Measurements from ENCODE around the gene TBC1D17. TPM values are rescaled to one million over a fixed set of nuclear protein-coding genes. Genes with fewer than 3 reads are reported as not detected.
A peak's percentile ranks its signal among the peaks of the same experiment; 100 is the strongest.

The TBC1D17 gene
- polyA plus RNA-seq, 4 donors: 35.2 to 64.9 (median 43.0) TPM

DNA sequence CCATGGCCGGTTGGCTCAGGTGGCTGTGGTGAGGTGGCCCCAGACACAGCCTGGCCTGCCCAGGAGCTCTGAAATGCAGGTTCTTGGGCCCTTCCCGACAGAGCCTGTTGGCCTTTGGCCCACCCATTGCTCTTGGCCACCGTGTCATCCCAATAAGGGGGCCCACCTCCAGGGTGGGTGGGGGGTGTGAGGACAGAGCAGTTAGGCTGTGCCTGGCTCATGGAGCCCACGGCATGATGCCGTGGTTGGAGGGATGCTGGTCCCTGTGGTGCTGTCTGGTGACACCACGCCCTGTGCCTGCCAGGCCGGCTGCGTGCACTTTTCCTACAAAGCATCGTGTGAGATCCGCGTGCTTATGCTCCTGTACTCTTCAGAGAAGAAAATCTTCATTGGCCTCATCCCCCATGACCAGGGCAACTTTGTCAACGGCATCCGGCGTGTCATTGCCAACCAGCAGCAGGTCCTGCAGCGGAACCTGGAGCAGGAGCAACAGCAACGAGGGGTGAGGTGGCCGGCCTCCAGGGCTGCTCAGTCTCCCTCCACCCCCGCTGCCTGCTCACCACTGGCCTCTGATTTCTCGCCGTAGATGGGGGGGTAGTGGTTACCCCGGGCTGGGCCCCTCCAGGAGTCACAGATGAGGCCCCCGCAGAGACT, 17.7 kb upstream of the TBC1D17 start:
- no peak for DNase-seq (ENCODE audit: low read depth in 4 of 4, low spot score in 3 of 4)

DNA sequence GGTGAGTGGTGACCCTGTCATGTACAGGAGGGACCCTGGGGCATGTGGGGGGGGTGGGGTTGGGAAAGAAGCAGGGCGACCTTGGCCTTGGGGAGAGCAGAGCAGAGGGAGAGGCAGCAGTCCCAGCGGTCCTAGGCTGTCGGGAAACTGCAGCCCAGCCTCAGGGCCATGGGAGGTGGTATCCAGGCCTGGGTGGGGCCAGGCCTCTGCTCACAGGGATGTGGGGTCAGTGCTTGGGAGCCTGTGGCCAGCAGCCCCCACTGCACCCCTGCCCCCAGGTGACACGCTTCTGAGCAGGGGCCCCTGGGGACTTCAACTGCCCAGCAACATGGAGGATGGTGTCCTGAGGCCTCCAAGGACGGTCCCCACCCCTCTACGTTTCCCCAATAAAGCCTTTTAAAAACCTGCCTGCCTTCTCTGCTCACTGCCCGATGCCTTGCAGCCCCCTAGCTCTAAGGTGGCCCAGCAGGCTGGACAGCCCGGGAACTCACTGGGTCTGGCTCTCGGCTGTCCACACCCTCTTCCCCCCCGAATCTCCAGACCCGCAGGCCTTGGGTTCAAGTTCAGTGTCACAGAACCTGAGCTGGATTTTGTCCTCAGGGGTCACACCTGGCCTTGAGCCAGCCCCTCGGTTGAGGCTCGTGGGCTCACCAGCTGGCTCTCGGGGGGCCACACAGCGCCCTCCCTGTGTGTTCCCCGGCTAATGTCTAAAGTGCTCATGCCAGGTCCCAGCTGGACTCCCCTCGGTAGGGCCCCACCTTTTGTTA, 17.0 kb upstream of the TBC1D17 start:
- DNase-seq (ENCODE audit: low read depth in 4 of 4, low spot score in 3 of 4): no peak

DNA sequence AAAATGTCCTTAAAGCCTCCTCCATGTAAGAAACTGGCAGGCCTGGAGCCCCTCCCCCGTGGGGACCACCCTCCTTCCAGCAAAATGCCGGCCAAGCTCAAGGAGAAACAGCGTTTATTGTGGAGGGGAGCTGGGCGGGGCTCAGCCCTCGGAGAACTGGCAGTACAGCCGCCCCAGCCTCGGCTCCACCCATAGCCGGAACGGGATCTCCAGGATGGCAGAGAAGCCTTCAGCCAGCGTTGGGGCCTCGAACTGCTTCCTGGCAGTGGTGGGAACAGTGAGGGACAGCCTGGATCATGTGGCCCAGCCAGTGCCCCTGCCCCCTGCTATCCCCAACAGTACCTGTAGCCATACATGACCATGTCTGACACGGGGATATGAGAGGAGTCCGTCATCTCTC, 16.4 kb upstream of the TBC1D17 start:
- DNase-seq (ENCODE audit: low read depth in 4 of 4, low spot score in 3 of 4): no peak

- DNase-seq (ENCODE audit: low read depth in 4 of 4, low spot score in 3 of 4): no peak
Measured at GRCh38 chr19:49861541-49862378, 15.7 kb upstream of the TBC1D17 start.

GRCh38 chr19:49862391-49863253, 14.9 kb upstream of the TBC1D17 start:
- no peak for DNase-seq (ENCODE audit: low read depth in 4 of 4, low spot score in 3 of 4)

DNA sequence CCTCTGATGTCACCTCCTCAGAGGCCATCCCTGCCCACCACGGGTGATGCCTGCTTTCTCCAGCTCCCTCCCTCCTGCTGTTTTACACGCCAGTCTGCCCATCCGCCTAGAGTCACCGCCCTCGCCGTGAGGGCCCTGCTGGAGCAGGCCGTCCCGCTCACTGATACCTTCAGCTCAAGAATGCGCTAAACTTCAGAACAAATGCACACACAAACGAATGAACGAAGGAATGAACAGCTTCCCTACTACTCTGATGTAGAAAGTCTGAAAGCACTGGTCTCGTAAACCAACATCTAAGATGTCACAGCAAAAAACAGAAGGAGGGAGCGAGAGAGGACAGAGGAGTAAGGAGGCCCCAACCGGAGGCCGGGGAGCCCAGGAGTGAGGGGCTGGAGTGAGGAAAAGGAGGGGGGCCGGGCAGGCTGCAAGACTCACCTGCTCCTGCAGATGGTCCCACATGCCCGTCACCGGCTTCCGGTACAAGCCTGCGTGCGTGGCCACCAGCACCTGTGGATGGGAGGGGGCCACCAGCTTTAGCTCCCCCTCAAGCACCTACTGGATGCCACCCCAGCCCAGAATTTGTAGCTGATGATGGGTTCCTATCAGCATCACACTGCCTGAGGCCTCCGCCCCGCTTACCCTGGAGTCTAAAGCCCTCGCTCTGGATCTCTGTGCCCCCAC, 14.1 kb upstream of the TBC1D17 start:
- no peak for DNase-seq (ENCODE audit: low read depth in 4 of 4, low spot score in 3 of 4)

DNA sequence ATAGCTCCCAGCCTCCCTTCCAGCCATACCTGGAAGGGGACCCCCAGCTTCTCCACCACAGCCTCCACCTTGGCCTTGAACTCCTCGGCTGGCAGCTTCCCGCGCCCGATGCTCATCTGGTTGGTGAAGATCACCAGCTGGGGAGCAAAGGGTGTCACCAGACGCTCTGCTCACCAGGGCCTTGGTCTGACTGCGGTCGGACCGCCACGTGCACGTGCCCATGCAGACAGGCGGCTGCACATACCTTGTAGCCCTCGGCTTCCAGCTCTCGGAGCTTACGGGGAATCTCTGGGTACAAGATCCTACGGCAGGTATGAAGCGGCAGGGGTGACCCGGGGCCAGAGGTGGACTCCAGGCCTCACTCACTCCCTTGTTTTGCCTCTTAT, 13.6 kb upstream of the TBC1D17 start:
- no peak for DNase-seq (ENCODE audit: low read depth in 4 of 4, low spot score in 3 of 4)

- DNase-seq (ENCODE audit: low read depth in 4 of 4, low spot score in 3 of 4): no peak
Measured at GRCh38 chr19:49864890-49865289, 12.6 kb upstream of the TBC1D17 start.

DNA sequence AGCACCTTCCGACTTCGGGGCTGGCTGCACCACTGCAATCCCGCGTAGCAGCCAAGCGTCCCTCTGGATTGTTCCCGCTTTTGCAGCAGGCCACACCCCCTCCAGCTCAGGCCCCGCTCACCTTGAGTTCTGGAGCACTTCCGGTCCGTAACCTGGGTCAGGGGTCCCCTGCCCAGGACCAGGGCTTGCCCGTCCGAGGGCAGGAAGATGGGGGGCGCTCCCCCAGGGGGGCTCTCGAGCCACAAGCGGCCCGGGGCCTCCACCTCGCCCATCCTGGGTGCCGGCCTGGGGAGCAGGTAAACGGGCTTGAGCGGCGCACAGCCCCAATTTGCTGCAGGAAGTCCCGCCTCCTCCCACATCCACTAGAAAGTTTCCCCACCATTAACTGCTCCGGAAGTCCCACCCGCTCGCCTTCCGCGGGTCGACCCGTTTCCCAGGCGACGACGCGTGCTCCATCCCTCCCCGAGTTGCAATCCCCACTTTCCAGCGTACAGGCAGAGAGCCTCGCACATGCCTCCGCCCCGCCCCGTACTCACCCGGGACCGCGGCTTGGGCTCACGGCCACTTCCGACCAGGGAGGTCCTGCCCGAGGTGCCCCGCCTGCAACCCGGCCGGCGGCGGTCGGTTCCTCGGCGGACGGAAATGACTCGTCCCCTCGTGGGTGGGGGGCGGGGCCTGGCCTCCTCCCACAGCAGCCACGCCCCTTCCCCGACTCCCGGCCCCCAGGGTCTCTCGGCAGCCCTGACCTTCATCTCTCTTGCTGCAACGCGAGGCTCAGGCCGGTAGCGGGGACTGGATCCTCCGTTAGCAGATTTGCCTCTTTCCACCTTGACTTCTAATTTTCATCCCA, 10.3 kb upstream of the TBC1D17 start, which contains the start of gene PNKP:
Gene PNKP (minus strand): TSS at position 644 of the 850 bp plus-strand sequence. CDS start 372 bp downstream, at position 272.
- DNase-seq (ENCODE audit: low read depth in 4 of 4, low spot score in 3 of 4): peak; percentile 78 to 88 (median 82)

DNA sequence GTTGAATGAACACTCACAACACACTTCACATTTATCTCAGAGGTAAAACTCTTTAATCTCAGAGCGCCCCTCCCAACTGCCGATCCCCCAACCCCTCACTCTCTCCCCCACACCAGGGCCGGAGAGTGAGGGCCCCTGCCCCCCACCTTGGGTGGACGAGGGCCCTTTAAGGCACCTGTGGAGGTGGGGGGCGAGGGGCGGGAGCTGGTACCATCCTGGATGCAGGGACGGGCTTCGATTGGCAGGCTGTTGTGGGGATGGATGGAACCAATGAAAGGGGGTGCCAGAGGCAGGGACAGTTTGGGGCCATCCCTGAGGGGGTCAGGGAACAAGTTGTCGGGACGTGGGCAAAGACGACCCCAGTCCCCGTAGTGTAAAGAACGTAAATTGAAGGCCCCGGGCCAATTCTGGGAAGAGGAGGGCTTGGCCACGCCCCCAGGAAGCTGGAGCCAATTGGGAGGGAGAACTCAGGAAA, 8.5 kb upstream of the TBC1D17 start:
- no peak for DNase-seq (ENCODE audit: low read depth in 4 of 4, low spot score in 3 of 4)

- peak; percentile 99 to 100 (median 99) for DNase-seq (ENCODE audit: low read depth in 4 of 4, low spot score in 3 of 4)
Measured at GRCh38 chr19:49869484-49870308, 7.8 kb upstream of the TBC1D17 start.

DNA sequence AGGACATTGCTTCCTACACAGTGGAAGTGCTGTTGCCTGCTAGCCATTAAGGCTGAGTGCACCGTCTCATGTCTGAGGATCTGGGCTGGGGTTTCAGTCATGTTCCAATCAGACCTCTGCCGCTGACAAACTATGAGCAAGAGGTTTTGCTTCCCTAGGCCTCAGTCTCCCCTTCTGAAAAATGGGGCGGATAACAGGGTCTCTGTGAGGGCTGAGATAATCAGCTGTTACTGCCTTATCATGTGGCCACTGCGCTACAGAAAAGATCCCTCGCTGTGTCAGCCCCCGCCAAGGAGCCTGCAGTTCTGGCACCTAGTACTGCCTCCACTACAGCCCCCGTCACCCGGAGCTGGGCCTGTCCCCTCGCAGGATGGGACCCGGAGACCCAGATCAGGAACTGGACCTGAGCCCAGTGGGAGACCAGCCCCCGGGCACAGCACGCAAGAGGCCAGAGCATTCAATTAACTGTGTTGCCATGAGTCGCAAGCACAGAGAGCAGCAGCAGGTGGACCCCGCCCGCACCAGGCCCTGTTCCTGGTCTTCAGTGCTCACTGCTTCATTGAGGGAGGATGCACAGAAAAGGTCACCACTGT, 7.1 kb upstream of the TBC1D17 start:
- no peak for DNase-seq (ENCODE audit: low read depth in 4 of 4, low spot score in 3 of 4)

GRCh38 chr19:49871349-49871985, 6.0 kb upstream of the TBC1D17 start:
- DNase-seq (ENCODE audit: low read depth in 4 of 4, low spot score in 3 of 4): no peak

DNA sequence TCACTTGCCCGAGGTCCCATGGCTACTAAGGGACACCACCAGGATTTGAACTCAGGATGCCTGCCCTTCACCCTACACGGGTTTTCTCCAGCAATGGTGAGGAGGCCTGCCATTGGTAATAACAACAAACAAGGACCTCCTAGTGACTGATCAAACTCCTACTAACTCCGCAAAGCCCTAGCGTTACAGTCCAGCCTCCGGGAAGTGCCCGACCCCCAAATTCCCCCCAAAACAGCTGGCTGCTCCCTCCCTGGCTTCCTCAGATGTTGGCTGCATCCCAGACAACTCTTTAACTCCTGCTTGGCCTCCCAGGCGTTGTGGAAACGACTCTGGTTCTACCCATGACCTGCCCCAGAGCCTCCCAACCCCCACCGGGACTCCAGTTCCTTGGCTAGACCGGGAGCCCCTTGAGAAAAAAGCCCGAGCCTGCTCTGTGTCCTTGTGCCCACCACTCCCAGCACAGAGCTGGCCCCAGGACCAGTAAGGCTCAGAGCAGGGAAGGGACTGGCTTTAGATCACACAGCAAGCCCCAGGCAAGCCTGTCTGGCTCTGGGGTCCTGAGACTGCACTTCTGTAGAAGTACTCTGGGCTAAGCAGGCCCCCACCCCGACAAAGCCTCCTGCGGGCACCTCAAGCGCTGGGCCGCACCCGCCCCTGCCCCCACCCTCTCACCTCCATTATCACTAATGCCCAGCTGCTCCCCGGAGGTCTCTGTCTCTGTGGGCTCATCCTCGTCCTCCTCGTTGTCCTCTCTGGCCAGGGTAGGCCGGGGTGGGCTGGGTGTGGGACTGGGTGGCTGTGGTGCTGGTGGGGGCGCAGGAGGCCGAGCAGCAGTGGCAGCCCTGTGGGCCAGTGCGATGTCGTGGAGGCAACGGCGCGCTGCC, 5.0 kb upstream of the TBC1D17 start:
- no peak for DNase-seq (ENCODE audit: low read depth in 4 of 4, low spot score in 3 of 4)

- DNase-seq (ENCODE audit: low read depth in 4 of 4, low spot score in 3 of 4): no peak
Measured at GRCh38 chr19:49873129-49873521, 4.4 kb upstream of the TBC1D17 start.

DNA sequence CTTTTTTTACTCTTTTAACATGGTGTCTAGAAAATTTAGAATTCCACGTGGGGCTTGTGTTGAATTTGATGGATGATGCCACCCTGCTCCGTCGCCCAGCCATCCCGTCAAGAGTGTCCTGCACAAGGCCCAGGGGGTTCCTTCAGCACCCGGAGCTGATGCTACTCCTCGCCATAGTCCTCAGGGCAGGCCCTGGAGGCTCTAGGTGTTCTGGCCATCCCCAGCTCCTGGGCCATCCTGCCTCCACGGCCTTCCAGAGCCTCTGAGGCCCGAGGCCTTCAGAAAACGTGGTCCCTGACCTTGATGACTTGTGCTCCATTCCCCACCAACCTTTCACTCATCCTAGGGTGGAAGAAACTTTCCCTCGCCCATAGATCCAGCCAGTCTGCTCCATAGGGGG, 3.7 kb upstream of the TBC1D17 start:
- DNase-seq (ENCODE audit: low read depth in 4 of 4, low spot score in 3 of 4): no peak
